Measurements from ENCODE around the gene DOK3.

DOK3 gene

GRCh38 chr5:177478711-177479646 lies 30.6 kb downstream of the DOK3 start:
- no peak for DNase-seq

DNA sequence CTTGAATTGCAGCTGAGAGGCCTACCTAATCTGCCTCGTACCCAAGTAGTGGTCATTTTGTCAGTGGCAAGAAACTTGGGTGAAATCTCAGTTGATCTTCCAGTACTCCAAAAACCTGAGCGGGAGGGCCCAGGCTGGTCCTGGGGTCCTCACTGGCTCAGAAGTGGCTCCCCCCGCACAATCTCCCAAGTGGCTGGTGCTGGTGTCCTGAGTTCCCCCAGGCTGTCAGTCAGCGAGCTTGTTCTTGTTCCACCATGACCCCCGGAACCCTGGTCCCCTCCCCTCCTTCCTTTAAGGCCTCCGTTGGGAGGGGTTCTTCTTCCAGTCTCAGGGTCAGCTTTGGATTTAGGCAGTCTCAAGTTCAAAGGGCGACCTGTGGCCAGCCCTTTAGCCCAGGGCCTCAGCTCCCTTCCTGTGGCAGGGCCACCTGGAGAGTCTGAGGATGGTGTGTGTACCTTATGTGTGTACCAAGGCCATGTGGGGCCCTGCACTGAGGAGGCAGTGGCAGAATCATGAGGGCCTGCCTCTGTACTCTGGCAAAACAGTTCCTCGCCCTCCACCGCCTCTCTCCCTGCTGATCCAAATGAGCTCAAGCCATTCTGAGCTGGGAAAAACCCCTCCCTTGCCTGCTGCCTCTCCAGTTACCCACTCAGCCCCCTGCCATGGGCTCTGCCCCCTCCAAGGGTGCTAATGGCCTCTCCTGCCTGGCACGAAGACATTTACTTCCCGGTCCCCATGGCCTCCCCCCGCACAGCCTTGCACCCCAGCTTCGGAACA lies 31.7 kb downstream of the DOK3 start:
- DNase-seq: no peak

- DNase-seq: no peak
Observed at GRCh38 chr5:177476531-177477233, 32.9 kb downstream of the DOK3 start.

- DNase-seq: no peak
Observed at GRCh38 chr5:177475563-177476427, 33.8 kb downstream of the DOK3 start.

- no peak for DNase-seq
Observed at GRCh38 chr5:177474846-177475562, 34.6 kb downstream of the DOK3 start.

GRCh38 chr5:177474002-177474476 lies 35.6 kb downstream of the DOK3 start:
- no peak for DNase-seq

DNA sequence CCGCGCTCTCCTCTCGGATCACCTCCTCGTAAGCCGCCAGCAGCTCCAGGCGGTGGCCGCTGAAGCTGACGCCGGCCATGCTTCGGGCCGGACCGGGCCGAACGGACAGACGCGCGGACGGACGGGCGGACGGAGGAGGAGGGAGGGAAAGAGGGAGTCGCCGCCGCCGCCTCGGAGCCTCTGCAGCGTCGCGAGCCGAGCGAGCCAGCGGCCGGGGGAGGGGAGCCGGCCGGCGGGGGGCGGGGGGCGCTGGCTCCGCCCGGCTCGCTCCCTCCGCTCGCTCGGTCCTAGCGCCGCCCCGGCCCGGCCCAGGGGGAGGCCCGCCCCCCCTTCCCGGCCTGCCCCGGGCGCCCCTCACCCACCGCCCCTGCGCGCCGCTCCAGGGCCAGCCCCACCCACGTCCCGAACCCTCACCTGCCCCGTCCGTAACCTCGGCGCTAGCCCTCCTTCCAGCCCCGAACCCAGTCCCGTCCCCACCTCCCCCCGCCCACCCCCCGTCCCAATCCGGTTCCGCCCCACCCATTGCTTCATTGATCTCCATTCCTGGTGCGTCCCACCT lies 36.1 kb downstream of the DOK3 start, which contains the start of gene DBN1:
Gene DBN1, minus strand, starts transcription at position 192 of the 559 bp plus-strand sequence. Its CDS starts 113 bp downstream, at position 79.
- no peak for DNase-seq

DNA sequence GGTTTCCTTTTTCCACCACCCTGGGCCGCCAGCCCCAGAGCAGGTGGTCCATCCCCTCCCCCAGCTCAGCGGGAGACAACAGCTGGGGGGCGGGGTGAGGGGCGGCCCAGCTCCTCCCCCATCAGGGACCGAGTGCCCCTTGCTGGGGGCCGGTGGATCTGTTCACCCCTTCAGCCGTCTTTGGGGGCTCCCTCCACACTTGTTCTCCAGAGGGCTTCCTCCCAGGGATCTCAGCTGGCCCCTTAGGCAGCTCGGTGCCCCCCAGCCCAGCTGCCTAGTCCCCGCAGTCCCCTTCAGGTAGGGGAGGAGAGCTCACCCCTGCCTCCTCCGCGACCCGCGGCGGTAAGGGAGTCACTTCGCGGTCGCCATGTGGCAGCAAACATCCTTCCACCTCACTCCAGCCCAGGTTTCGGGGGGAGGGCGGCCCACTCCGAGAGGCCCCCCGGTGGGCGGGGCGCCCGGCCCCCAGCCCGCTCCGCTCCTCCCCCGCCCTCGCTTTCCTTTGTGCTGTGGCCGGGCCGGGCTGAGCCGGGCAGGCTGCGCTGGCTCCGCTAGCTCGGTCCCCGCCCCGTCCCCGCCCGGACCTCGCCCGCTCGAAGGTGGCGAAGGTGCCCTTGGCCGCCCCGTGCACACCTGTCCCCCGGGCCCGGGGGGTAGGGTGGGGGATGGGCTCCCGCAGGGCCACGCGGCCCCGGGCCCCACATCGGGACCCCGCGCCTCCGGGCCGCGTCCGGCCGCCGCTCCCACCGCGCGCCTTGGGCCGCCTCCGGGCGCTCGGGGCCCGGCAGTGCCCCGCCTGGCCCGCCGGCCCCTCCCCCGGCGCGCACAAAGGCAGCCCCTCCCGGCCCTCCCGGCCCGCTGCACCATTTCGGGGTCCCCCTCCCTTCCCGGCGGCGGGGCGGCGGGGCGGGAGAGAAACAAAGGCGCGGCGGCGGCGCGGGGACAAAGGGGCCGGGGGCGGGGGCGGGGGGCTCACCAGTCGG lies 36.9 kb downstream of the DOK3 start:
- DNase-seq: peak; percentile 50

DNA sequence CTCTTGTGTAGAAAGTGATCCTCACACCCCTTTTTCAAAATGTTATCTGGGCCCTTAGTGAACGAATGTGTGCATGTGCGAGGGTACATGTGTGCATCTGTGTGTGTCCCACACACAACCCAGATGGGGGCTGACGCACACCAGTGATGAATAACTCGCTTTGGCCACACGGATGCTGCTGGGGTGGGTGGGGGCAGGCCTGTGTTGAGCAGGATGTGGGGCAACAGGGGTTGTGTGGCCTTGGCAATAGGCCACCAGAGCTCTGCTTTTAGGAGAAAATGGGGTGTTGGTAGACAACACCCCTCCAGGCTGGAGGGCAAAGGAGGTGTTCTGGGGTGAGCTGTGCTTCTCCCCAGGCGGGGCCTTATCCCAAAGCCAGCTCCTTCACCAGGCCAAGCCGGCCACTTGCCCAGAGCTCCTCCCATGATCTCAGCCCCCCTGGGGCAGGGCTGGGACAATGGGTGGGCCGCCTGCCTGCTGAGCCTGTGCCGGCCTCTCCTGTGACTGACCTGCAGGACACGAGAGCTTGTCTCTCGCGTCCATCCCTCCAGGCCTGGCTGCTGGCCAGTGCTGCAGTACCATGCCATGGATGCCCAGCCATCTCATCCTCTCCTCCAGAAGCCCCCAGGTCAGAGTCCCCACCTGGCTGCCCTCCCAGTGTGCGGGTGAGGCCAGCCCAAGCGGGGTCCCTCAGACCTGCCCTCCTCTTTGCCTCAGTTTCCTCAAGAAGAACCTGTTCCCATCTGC lies 37.8 kb downstream of the DOK3 start:
- no peak for DNase-seq

GRCh38 chr5:177470759-177471536 lies 38.7 kb downstream of the DOK3 start:
- no peak for DNase-seq

DNA sequence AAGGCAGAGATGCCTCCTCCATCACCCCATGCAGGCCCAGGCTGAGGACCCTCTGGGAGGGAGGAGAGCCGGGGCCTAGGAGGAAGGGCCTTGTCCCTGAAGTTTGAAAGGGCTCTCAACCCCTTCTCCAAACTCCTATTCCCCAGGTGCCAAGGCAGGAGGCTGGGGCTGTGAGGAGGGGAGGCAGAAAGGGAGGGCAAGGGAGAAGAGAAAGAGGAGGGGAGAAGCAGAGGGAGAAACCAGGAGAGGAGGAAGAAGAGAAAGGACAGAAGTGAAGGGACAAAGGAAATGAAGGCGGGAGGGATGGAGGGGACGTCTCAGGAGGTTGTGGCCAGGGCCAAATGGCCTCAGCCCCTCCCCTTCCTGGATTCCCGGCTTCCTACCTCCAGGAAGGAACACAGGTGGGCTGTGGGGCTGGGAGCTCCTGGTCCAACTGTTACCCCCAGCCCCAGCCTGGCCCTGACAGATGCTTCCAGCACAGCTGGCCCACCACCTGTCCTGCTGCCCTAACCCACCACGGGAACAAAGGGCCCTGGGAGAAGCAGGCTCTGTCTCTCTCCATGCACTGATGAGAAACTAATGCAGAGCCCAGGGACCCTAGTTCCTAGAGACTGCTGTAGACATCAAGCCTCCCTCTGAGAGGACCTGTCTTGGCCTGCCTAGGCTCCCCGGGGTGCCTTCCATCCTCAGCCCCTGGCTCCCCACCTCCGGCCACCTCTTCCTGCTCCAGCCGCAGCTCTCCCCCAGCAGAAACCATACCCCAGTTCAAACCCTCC lies 39.7 kb downstream of the DOK3 start:
- DNase-seq: no peak

- no peak for DNase-seq
Observed at GRCh38 chr5:177468685-177469628, 40.7 kb downstream of the DOK3 start.

DNA sequence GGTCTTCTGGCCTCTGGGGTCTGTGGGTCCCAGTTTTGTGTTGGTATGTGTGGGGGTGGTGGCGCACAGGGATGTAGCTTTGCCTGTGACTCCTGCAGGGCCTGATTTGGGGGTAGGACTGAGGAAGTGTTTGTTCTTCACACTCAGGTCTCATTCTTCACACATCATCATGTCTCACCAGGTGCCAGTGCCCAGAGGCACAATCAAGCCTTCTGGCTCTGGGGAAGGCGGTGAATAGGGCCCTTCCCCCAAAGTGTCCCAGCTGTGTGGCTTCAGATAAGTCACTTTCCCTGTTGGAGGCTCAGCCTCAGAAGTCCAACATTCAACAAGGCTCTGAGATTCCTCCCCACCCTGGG lies 41.3 kb downstream of the DOK3 start:
- DNase-seq: no peak

DNA sequence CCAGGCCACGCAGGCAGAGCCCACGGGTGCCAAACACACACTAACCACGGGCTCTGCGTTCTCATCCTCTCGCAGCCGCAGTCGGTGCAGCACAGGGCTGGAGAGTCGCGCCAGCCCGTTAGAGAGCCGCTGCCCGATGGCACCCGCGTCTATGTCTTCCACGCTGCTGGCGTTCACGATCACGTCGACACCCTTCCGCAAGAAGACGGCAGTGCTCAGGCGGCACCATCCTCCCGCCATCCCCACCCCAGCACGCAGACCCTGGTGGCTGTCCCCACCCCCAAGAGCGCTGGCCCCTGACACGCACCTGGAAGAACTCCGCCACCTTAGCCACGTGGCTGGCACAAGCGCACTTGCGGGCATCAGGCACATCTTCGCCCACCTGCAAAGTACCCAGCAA lies 42.2 kb downstream of the DOK3 start:
- no peak for DNase-seq

DNA sequence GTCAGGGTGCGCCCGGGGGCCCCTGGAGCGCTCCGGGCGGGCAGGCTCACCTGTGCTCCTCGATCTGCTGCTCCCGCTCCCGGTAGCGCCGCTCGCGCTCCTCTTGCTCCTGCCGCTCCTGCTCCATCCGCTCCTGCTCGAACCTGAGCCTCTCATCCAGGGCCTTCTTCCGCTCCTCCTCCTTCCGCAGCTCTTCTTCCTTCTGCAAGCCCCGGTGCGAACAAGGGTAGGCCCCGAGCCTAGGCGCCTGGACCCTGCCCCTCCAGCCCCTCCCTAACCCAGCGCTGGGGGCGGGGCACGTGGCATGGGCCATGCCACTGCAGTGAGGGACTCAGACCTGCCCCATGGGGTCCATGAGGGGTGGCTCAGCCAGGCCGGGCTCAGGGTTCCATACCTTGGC lies 42.8 kb downstream of the DOK3 start:
- no peak for DNase-seq

DNA sequence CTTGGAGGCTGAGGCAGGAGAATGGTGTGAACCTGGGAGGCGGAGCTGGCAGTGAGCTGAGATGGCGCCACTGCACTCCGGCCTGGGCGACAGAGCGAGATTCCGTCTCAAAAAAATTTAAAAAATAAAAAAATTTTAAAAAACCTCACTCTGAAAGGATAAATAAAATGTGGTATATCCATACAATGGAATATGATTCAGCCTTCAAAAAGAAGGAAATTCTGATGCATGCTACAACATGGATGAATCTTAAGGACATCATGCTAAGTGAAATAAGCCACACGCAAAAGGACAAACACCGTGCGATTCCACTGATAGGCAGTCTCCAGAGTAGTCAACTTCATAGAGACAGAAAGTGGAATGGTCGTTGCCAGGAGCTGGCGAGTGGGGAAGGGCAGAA lies 44.6 kb downstream of the DOK3 start:
- no peak for DNase-seq
